T-helper 2 cell (primary cell): ENCODE results near the gene DPEP2.
"Not testable (repeated sequence)": the region's sequence is repeated elsewhere in the genome, so short reads cannot be mapped to it uniquely, and the experiment has no call there.

Experiments
- DNase-seq, 5 experiments: peaks; one replicate each; pipeline versions ENCODE4 v3.0.0 to v3.0.0-alpha.2; 2012 to 2022

Gene DPEP2

GRCh38 chr16:68005211-68005610 is 5.9 kb upstream of the DPEP2 start:
- no peak for DNase-seq

GRCh38 chr16:68003031-68003430 is 3.7 kb upstream of the DPEP2 start:
- no peak for DNase-seq

GRCh38 chr16:68000450-68000849 is 1.2 kb upstream of the DPEP2 start:
- peak in 1 of 5 experiments; percentile 34 for DNase-seq

- DNase-seq, result peak in 1 of 5 experiments; percentile 26
Observed at GRCh38 chr16:67999985-68000384, 701 bp upstream of the DPEP2 start.

GRCh38 chr16:67998231-67998778 is 979 bp downstream of the DPEP2 start:
- DNase-seq, result not testable (repeated sequence)

GRCh38 chr16:67996666-67997065 is 2.6 kb downstream of the DPEP2 start:
- DNase-seq, result no peak

GRCh38 chr16:67995423-67995822 is 3.9 kb downstream of the DPEP2 start:
- no peak for DNase-seq

GRCh38 chr16:67994040-67994408 is 5.3 kb downstream of the DPEP2 start:
- DNase-seq, result peak in 1 of 5 experiments; percentile 17

- peak; percentile 69 to 86 (median 75) for DNase-seq
Observed at GRCh38 chr16:67993207-67994039, 5.9 kb downstream of the DPEP2 start.

GRCh38 chr16:67992661-67993206 is 6.5 kb downstream of the DPEP2 start:
- no peak for DNase-seq

GRCh38 chr16:67990018-67990386 is 9.3 kb downstream of the DPEP2 start:
- no peak for DNase-seq

GRCh38 chr16:67989322-67990017 is 9.8 kb downstream of the DPEP2 start:
- no peak for DNase-seq

- DNase-seq, result no peak
Observed at GRCh38 chr16:67988675-67989074, 10.6 kb downstream of the DPEP2 start.

- no peak for DNase-seq
Observed at GRCh38 chr16:67987460-67988160, 11.7 kb downstream of the DPEP2 start.

- DNase-seq, result no peak
Observed at GRCh38 chr16:67986949-67987348, 12.3 kb downstream of the DPEP2 start.

GRCh38 chr16:67982011-67982696 is 17.1 kb downstream of the DPEP2 start:
- DNase-seq, result no peak

GRCh38 chr16:67979955-67980678 is 19.2 kb downstream of the DPEP2 start, which contains the start of gene DPEP3:
TSS of gene DPEP3 (minus strand) at chr16:67980499. CDS start at chr16:67980380, 119 bp downstream.
- DNase-seq, result no peak

GRCh38 chr16:67977469-67978227 is 21.6 kb downstream of the DPEP2 start:
- DNase-seq, result no peak

GRCh38 chr16:67977005-67977404 is 22.3 kb downstream of the DPEP2 start:
- DNase-seq, result no peak

GRCh38 chr16:67976205-67976604 is 23.1 kb downstream of the DPEP2 start:
- no peak for DNase-seq
